NCI-H1930 (cell line): ENCODE results near the gene TCEAL5.
"Not testable (repeated sequence)": the region's sequence is repeated elsewhere in the genome, so short reads cannot be mapped to it uniquely, and the experiment has no call there.

Experiments used
- DNase-seq, 2 experiments: peaks; one replicate each; lab custom pipeline; 2025; lab: John Stamatoyannopoulos, UW

The TCEAL5 gene

GRCh38 chrX:103234869-103235268, 41.7 kb downstream of the TCEAL5 start:
- DNase-seq = no peak

- DNase-seq = no peak
Observed at GRCh38 chrX:103233263-103233662, 43.3 kb downstream of the TCEAL5 start.

GRCh38 chrX:103225918-103226317, 50.6 kb downstream of the TCEAL5 start:
- not testable (repeated sequence) for DNase-seq
